GM23338 (cell line): ENCODE data around the gene RPUSD1. TPM values are rescaled to one million over a fixed set of nuclear protein-coding genes. Genes with fewer than 3 reads are reported as not detected.

Experiments
- ATAC-seq: fragments of 200-7000 bp; cut with Tn5 transposase; 3 replicates; pipeline ENCODE4 v1.9.1; 2020
- DNase-seq: peaks from one replicate; pipeline ENCODE4 v3.0.0-alpha.2; 2015; ENCODE audit warnings: low spot score
- H2AFZ ChIP-seq: fragments of 200-600 bp; sonication (generic); 2 replicates; pipeline ENCODE4 v1.8.0; 2016; ENCODE audit warnings: antibody characterized with exemption, mild to moderate bottlenecking, moderate library complexity
- H3F3A ChIP-seq: fragments of 200-600 bp; sonication (generic); replicated peaks from 2 replicates; pipeline ENCODE4 v1.8.0; 2017; ENCODE audit warnings: antibody characterized with exemption, mixed run types, low read depth
- H3K27ac ChIP-seq: fragments of 200-600 bp; sonication (generic); 2 replicates; pipeline ENCODE4 v1.6.1; 2016; ENCODE audit warnings: low read depth
- H3K27me3 ChIP-seq: fragments of 200-600 bp; sonication (generic); 2 replicates; pipeline ENCODE4 v1.8.0; 2016; ENCODE audit warnings: mild to moderate bottlenecking, mixed run types, moderate library complexity; ENCODE audit not compliant: insufficient read depth
- H3K36me3 ChIP-seq: fragments of 200-600 bp; sonication (generic); 2 replicates; pipeline ENCODE4 v1.8.0; 2016; ENCODE audit warnings: mild to moderate bottlenecking; ENCODE audit not compliant: insufficient read depth
- H3K4me1 ChIP-seq: fragments of 200-600 bp; sonication (generic); 2 replicates; pipeline ENCODE4 v1.8.0; 2016; ENCODE audit warnings: mild to moderate bottlenecking, moderate library complexity; ENCODE audit not compliant: insufficient read depth
- H3K4me2 ChIP-seq: fragments of 200-600 bp; sonication (generic); 2 replicates; pipeline ENCODE4 v1.7.1; 2017; ENCODE audit warnings: mixed run types
- H3K4me3 ChIP-seq: fragments of 200-600 bp; sonication (generic); 2 replicates; pipeline ENCODE4 v1.6.1; 2016; ENCODE audit warnings: mixed run types
- H3K79me2 ChIP-seq: fragments of 200-600 bp; sonication (generic); replicated peaks from 2 replicates; pipeline ENCODE4 v1.8.0; 2017; ENCODE audit warnings: mild to moderate bottlenecking; ENCODE audit not compliant: insufficient read depth
- H3K9me2 ChIP-seq: fragments of 200-600 bp; sonication (generic); 2 replicates; pipeline ENCODE4 v1.8.0; 2017; ENCODE audit not compliant: insufficient read depth
- H4K20me1 ChIP-seq: fragments of 200-600 bp; sonication (generic); replicated peaks from 2 replicates; pipeline ENCODE4 v1.8.0; 2017; ENCODE audit warnings: mild to moderate bottlenecking; ENCODE audit not compliant: insufficient read depth
- H3K27ac Mint-ChIP-seq: 2 replicates; pipeline ENCODE4 v1.8.0; 2020; ENCODE audit warnings: inconsistent platforms, mild to moderate bottlenecking, moderate library complexity, mixed read lengths
- H3K27me3 Mint-ChIP-seq: 3 replicates; pipeline ENCODE4 v1.8.0; 2022; ENCODE audit warnings: low read depth, mild to moderate bottlenecking, moderate library complexity, mixed read lengths, inconsistent platforms; ENCODE audit not compliant: insufficient read depth, poor library complexity
- H3K36me3 Mint-ChIP-seq: 3 replicates; pipeline ENCODE4 v1.8.0; 2021; ENCODE audit warnings: low read depth, mild to moderate bottlenecking, inconsistent platforms, moderate library complexity, mixed read lengths
- H3K4me1 Mint-ChIP-seq: 3 replicates; pipeline ENCODE4 v1.8.0; 2020; ENCODE audit warnings: mild to moderate bottlenecking, inconsistent platforms, mixed read lengths
- H3K4me3 Mint-ChIP-seq: 3 replicates; pipeline ENCODE4 v1.8.0; 2021; ENCODE audit warnings: moderate library complexity, mild to moderate bottlenecking, inconsistent platforms, mixed read lengths
- H3K9me3 Mint-ChIP-seq: 3 replicates; pipeline ENCODE4 v1.8.0; 2020; ENCODE audit warnings: moderate library complexity, mild to moderate bottlenecking, inconsistent platforms, mixed read lengths
- EZH2 ChIP-seq: fragments of 200-600 bp; sonication (generic); IDR thresholded peaks from one replicate; pipeline ENCODE4 v1.8.0; 2017; ENCODE audit warnings: antibody characterized with exemption, mild to moderate bottlenecking, low read depth; ENCODE audit not compliant: unreplicated experiment
- EZH2phosphoT487 ChIP-seq: fragments of 200-600 bp; sonication (generic); IDR thresholded peaks from one replicate; pipeline ENCODE4 v1.8.1; 2018; ENCODE audit warnings: antibody characterized with exemption; ENCODE audit not compliant: unreplicated experiment
- JUNB ChIP-seq: IDR thresholded peaks from one replicate; pipeline ENCODE4 v1.6.1; 2016; ENCODE audit warnings: antibody characterized with exemption; ENCODE audit not compliant: unreplicated experiment
- POLR2AphosphoS5 ChIP-seq: IDR thresholded peaks from 2 replicates; pipeline ENCODE4 v1.6.1; 2016; ENCODE audit warnings: antibody characterized with exemption, low read depth
- REST ChIP-seq: IDR thresholded peaks from one replicate; pipeline ENCODE4 v1.6.1; 2018; ENCODE audit warnings: antibody characterized with exemption; ENCODE audit not compliant: unreplicated experiment
- STAT1 ChIP-seq: IDR thresholded peaks from one replicate; pipeline ENCODE4 v1.6.1; 2016; ENCODE audit warnings: antibody characterized with exemption; ENCODE audit not compliant: unreplicated experiment
- ZNF114 ChIP-seq: fragments of 250-450 bp; sonication (Bioruptor Pico); IDR thresholded peaks from 2 replicates; pipeline ENCODE4 v1.5.0; 2020; ENCODE audit warnings: mild to moderate bottlenecking, moderate library complexity
- ZNF331 ChIP-seq: fragments of 250-450 bp; sonication (Bioruptor Pico); IDR thresholded peaks from 2 replicates; pipeline ENCODE4 v1.5.0; 2020; ENCODE audit warnings: low read depth, mild to moderate bottlenecking, moderate library complexity
- polyA plus RNA-seq: library from polyadenylated mRNA; unstranded; fragments of >200 nt; fragmentation: Nextera tagmentation; extraction: Ambion mirVana; gene quantifications from 2 replicates; pipeline ENCODE4 v1.2.1, GENCODE V29; 2016
- total RNA-seq: library from RNA; depleted of rRNA; stranded (reverse); fragments of >200 nt; shearing (Covaris generic); gene quantifications from 2 replicates; pipeline ENCODE4 v1.2.3, GENCODE V29; 2014
- TF ChIP-seq, protein P1 (sequence below): fragments of 250-450 bp; sonication (Bioruptor Pico); IDR thresholded peaks from 2 replicates; pipeline ENCODE4 v1.5.0; 2020; ENCODE audit warnings: mild to moderate bottlenecking, moderate library complexity

The RPUSD1 gene
- total and polyA plus RNA-seq, 2 experiments from 2014 or later: 19.1 to 79.5 TPM

DNA sequence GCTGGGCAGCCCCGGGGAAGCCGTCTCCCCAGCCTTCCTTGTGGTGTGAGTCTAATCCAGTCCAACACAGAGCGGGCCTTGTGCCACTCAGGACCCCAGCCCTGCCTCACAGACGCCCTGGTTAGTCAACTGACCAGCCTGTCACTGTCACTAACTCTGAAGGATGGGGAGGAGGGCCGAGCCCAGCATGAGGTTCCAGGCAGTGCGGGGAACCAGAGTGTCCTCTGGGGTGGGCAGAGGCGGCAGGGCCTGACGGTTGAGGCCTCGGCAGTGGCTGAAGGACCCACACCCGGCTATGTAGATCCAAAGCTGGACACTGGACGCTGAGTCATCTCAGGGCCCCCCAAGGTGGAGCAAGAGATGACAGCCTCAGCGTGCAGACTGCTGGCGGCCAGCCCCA, 8.6 kb downstream of the RPUSD1 start (continued):
- TF ChIP-seq REST (no peak), ZNF114 (CRISPR knock-in tag) (no peak)

DNA sequence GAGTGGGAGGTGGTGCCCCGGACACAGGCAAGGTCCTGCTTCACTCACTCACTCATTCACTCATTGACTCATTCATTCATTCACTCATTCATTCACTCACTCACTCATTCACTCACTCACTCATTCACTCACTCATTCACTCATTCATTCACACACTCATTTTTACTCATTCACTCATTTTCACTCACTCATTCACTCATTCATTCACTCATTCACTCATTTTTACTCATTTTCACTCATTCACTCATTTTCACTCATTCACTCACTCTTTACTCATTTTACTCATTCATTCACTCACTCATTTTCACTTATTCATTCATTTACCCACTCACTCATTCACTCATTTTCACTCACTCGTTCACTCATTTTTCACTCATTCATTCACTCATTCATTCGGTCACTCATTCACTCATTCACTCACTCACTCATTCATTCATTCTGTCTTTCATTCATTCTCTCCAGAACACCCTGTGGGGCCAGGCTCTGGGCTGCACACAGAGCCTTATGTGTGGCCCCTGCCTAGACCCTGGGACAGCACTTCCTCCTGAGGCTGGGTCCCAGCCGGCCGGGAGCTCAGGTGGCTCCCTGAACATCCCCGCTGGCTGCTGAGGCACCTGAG, 9.2 kb downstream of the RPUSD1 start:
- peaks cover 7% of the 10 kb centered on the region for H3K27me3 Mint-ChIP-seq
- no peak for DNase-seq
- Histone ChIP-seq H3F3A (peaks cover 3% of the 10 kb centered on the region; the same call in 1 of the 2 replicates), H3K4me1 (no peaks in the 10 kb centered on the region), H2AFZ (no peak overlapping the region), H3K36me3 (no peaks in the 10 kb centered on the region), H3K4me2 (no peak overlapping the region), H3K27me3 (no peaks in the 10 kb centered on the region), H3K79me2 (no peaks in the 10 kb centered on the region), H3K4me3 (no peak overlapping the region), H4K20me1 (no peaks in the 10 kb centered on the region), H3K9me2 (no peaks in the 10 kb centered on the region), H3K27ac (no peak overlapping the region)
- no peaks in the 10 kb centered on the region for H3K9me3 Mint-ChIP-seq
- H3K36me3 Mint-ChIP-seq: no peaks in the 10 kb centered on the region
- ATAC-seq: no peak
- H3K27ac Mint-ChIP-seq: no peak overlapping the region
- H3K4me1 Mint-ChIP-seq: no peaks in the 10 kb centered on the region
- no peak overlapping the region for H3K4me3 Mint-ChIP-seq
- no peak for TF ChIP-seq JUNB

DNA sequence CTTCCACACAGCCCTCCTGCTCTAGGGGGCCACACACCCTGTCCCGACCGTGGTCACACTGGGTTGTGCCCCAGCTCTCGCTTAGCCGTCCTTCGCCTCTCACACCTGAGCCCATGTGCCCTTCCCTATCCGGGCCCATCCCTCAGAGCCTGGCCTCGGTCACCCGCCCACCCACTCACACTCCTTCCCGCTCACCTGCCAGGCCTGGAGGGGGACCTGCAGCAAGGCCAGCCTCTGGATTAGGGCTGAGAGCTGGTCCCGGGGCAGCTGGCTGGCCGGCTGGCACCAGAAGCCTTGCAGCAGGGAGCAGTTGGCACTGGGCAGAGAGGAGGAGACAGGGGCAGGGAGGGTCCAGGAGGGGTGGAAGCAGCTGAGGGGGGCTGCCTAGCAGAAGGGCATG, 9.7 kb downstream of the RPUSD1 start:
- H4K20me1 ChIP-seq: no peaks in the 10 kb centered on the region
- Mint-ChIP-seq H3K4me1 (no peaks in the 10 kb centered on the region), H3K9me3 (no peaks in the 10 kb centered on the region), H3K27me3 (peaks cover 10% of the 10 kb centered on the region), H3K27ac (no peak overlapping the region), H3K36me3 (no peaks in the 10 kb centered on the region), H3K4me3 (no peak overlapping the region)
- H3K27ac ChIP-seq: no peak overlapping the region
- no peaks in the 10 kb centered on the region for H3K27me3 ChIP-seq
- H3K9me2 ChIP-seq: no peaks in the 10 kb centered on the region
- no peaks in the 10 kb centered on the region for H3K79me2 ChIP-seq
- ATAC-seq (no peak; the same call in 2 of the 3 replicates), DNase-seq (no peak)
- no peak overlapping the region for H3K4me3 ChIP-seq
- no peak overlapping the region for H3K4me2 ChIP-seq
- no peaks in the 10 kb centered on the region for H3K36me3 ChIP-seq
- H3K4me1 ChIP-seq: no peaks in the 10 kb centered on the region
- H3F3A ChIP-seq: peaks cover 3% of the 10 kb centered on the region; the same call in 1 of the 2 replicates
- no peak overlapping the region for H2AFZ ChIP-seq
- TF ChIP-seq ZNF331 (CRISPR knock-in tag): no peak
- no peak for TF ChIP-seq EZH2
- TF ChIP-seq POLR2AphosphoS5: no peak
- TF ChIP-seq, protein P1, sequence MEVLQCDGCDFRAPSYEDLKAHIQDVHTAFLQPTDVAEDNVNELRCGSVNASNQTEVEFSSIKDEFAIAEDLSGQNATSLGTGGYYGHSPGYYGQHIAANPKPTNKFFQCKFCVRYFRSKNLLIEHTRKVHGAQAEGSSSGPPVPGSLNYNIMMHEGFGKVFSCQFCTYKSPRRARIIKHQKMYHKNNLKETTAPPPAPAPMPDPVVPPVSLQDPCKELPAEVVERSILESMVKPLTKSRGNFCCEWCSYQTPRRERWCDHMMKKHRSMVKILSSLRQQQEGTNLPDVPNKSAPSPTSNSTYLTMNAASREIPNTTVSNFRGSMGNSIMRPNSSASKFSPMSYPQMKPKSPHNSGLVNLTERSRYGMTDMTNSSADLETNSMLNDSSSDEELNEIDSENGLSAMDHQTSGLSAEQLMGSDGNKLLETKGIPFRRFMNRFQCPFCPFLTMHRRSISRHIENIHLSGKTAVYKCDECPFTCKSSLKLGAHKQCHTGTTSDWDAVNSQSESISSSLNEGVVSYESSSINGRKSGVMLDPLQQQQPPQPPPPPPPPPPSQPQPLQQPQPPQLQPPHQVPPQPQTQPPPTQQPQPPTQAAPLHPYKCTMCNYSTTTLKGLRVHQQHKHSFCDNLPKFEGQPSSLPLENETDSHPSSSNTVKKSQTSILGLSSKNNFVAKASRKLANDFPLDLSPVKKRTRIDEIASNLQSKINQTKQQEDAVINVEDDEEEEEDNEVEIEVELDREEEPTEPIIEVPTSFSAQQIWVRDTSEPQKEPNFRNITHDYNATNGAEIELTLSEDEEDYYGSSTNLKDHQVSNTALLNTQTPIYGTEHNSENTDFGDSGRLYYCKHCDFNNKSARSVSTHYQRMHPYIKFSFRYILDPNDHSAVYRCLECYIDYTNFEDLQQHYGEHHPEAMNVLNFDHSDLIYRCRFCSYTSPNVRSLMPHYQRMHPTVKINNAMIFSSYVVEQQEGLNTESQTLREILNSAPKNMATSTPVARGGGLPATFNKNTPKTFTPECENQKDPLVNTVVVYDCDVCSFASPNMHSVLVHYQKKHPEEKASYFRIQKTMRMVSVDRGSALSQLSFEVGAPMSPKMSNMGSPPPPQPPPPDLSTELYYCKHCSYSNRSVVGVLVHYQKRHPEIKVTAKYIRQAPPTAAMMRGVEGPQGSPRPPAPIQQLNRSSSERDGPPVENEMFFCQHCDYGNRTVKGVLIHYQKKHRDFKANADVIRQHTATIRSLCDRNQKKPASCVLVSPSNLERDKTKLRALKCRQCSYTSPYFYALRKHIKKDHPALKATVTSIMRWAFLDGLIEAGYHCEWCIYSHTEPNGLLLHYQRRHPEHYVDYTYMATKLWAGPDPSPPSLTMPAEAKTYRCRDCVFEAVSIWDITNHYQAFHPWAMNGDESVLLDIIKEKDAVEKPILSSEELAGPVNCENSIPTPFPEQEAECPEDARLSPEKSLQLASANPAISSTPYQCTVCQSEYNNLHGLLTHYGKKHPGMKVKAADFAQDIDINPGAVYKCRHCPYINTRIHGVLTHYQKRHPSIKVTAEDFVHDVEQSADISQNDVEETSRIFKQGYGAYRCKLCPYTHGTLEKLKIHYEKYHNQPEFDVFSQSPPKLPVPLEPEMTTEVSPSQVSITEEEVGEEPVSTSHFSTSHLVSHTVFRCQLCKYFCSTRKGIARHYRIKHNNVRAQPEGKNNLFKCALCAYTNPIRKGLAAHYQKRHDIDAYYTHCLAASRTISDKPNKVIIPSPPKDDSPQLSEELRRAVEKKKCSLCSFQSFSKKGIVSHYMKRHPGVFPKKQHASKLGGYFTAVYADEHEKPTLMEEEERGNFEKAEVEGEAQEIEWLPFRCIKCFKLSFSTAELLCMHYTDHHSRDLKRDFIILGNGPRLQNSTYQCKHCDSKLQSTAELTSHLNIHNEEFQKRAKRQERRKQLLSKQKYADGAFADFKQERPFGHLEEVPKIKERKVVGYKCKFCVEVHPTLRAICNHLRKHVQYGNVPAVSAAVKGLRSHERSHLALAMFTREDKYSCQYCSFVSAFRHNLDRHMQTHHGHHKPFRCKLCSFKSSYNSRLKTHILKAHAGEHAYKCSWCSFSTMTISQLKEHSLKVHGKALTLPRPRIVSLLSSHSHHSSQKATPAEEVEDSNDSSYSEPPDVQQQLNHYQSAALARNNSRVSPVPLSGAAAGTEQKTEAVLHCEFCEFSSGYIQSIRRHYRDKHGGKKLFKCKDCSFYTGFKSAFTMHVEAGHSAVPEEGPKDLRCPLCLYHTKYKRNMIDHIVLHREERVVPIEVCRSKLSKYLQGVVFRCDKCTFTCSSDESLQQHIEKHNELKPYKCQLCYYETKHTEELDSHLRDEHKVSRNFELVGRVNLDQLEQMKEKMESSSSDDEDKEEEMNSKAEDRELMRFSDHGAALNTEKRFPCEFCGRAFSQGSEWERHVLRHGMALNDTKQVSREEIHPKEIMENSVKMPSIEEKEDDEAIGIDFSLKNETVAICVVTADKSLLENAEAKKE: no peak
- no peak for TF ChIP-seq EZH2phosphoT487
- no peak for TF ChIP-seq STAT1
- no peak for TF ChIP-seq ZNF114 (CRISPR knock-in tag)
